ENCODE measurements around the gene DRP2.
"Not testable (repeated sequence)": the region's sequence is repeated elsewhere in the genome, so short reads cannot be mapped to it uniquely, and the experiment has no call there.

Gene DRP2

GRCh38 chrX:101237041-101237440 lies 17.5 kb downstream of the DRP2 start:
- DNase-seq, result no peak

- DNase-seq, result no peak
Measured at GRCh38 chrX:101241531-101241930, 21.9 kb downstream of the DRP2 start.

- no peak for DNase-seq
Measured at GRCh38 chrX:101252634-101253033, 33.0 kb downstream of the DRP2 start.

GRCh38 chrX:101257448-101258258 lies 38.1 kb downstream of the DRP2 start:
- no peak for DNase-seq

- DNase-seq, result no peak
Measured at GRCh38 chrX:101258259-101258581, 38.6 kb downstream of the DRP2 start.

- DNase-seq, result no peak
Measured at GRCh38 chrX:101260435-101260834, 40.8 kb downstream of the DRP2 start.

- no peak for DNase-seq
Measured at GRCh38 chrX:101262590-101262989, 43.0 kb downstream of the DRP2 start.

GRCh38 chrX:101263766-101264165 lies 44.2 kb downstream of the DRP2 start:
- DNase-seq, result no peak

GRCh38 chrX:101265869-101266428 lies 46.4 kb downstream of the DRP2 start:
- DNase-seq, result no peak

- no peak for DNase-seq
Measured at GRCh38 chrX:101274198-101274597, 54.6 kb downstream of the DRP2 start.

GRCh38 chrX:101276238-101276637 lies 56.7 kb downstream of the DRP2 start:
- no peak for DNase-seq

- no peak for DNase-seq
Measured at GRCh38 chrX:101287402-101287801, 67.8 kb downstream of the DRP2 start.

- no peak for DNase-seq
Measured at GRCh38 chrX:101290957-101291603, 71.5 kb downstream of the DRP2 start, which contains the start of gene TAF7L. TAF7L (minus strand) TSS chrX:101291334; CDS start chrX:101287543, 3,791 bp downstream.

- DNase-seq, result not testable (repeated sequence)
Measured at GRCh38 chrX:101295603-101296002, 76.0 kb downstream of the DRP2 start.

- no peak for DNase-seq
Measured at GRCh38 chrX:101303790-101304189, 84.2 kb downstream of the DRP2 start.
